Activated B cell treated with CpG ODN at 0.5 μM for 24 hours (primary cell): ENCODE results near the gene PYDC2. TPM values are rescaled to one million over a fixed set of nuclear protein-coding genes. Genes with fewer than 3 reads are reported as not detected.

Experiments
- ATAC-seq: fragments of 200-7000 bp; cut with Tn5 transposase; one replicate; pipeline ENCODE4 v1.10.0; 2021; ENCODE audit warnings: low read depth, mild to moderate bottlenecking, moderate library complexity
- CTCF ChIA-PET: fragments of 350-600 bp; sonication (Branson Sonifier 250); formaldehyde crosslinking; loops from one replicate; lab custom pipeline; 2021; ENCODE audit warnings: antibody characterized with exemption; lab: Charles Lee
- POLR2A ChIA-PET: fragments of 350-600 bp; sonication (Branson Sonifier 250); formaldehyde crosslinking; loops from one replicate; lab custom pipeline; 2021; ENCODE audit warnings: antibody characterized with exemption; lab: Charles Lee
- DNase-seq: peaks from one replicate; pipeline ENCODE4 v3.0.0; 2022
- H3K27ac Mint-ChIP-seq: one replicate; pipeline ENCODE4 v1.8.0; 2020; ENCODE audit warnings: mixed read lengths
- H3K27me3 Mint-ChIP-seq: one replicate; pipeline ENCODE4 v1.8.0; 2021; ENCODE audit warnings: mixed read lengths
- H3K36me3 Mint-ChIP-seq: one replicate; pipeline ENCODE4 v1.8.0; 2021; ENCODE audit warnings: low read depth, mixed read lengths
- H3K4me1 Mint-ChIP-seq: one replicate; pipeline ENCODE4 v1.8.0; 2021; ENCODE audit warnings: mixed read lengths
- H3K4me3 Mint-ChIP-seq: one replicate; pipeline ENCODE4 v1.8.0; 2020; ENCODE audit warnings: mild to moderate bottlenecking, mixed read lengths
- H3K9me3 Mint-ChIP-seq: one replicate; pipeline ENCODE4 v1.8.0; 2020; ENCODE audit warnings: mixed read lengths
- intact Hi-C: fragments of 100-400 bp; cut with micrococcal nuclease; formaldehyde crosslinking; loops from one replicate; pipeline ENCODE4 v1.15.1; 2024
- total RNA-seq: library from RNA; stranded (reverse); gene quantifications from 2 replicates; pipeline ENCODE4 v1.2.3, GENCODE V29; 2022
- TF ChIP-seq, protein P1 (sequence below): fragments of 200-600 bp; IDR thresholded peaks from one replicate; pipeline ENCODE4 v1.8.0; 2022; ENCODE audit warnings: antibody characterized with exemption, mild to moderate bottlenecking

The PYDC2 gene
- total RNA-seq, 1 donor from 2014 or later, result not detected

GRCh38 chr3:191493336-191493735 is 32.4 kb downstream of the PYDC2 start:
- Mint-ChIP-seq H3K4me1 (no peaks in the 10 kb centered on the region), H3K27ac (no peak overlapping the region), H3K36me3 (no peaks in the 10 kb centered on the region), H3K4me3 (no peak overlapping the region), H3K27me3 (no peaks in the 10 kb centered on the region), H3K9me3 (no peaks in the 10 kb centered on the region)
- intact Hi-C loops, result no loop called here
- ChIA-PET CTCF (no interaction called here), POLR2A (no interaction called here)
- DNase-seq, result no peak
- TF ChIP-seq, protein P1, sequence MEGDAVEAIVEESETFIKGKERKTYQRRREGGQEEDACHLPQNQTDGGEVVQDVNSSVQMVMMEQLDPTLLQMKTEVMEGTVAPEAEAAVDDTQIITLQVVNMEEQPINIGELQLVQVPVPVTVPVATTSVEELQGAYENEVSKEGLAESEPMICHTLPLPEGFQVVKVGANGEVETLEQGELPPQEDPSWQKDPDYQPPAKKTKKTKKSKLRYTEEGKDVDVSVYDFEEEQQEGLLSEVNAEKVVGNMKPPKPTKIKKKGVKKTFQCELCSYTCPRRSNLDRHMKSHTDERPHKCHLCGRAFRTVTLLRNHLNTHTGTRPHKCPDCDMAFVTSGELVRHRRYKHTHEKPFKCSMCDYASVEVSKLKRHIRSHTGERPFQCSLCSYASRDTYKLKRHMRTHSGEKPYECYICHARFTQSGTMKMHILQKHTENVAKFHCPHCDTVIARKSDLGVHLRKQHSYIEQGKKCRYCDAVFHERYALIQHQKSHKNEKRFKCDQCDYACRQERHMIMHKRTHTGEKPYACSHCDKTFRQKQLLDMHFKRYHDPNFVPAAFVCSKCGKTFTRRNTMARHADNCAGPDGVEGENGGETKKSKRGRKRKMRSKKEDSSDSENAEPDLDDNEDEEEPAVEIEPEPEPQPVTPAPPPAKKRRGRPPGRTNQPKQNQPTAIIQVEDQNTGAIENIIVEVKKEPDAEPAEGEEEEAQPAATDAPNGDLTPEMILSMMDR, result no peak
- no peak for ATAC-seq

DNA sequence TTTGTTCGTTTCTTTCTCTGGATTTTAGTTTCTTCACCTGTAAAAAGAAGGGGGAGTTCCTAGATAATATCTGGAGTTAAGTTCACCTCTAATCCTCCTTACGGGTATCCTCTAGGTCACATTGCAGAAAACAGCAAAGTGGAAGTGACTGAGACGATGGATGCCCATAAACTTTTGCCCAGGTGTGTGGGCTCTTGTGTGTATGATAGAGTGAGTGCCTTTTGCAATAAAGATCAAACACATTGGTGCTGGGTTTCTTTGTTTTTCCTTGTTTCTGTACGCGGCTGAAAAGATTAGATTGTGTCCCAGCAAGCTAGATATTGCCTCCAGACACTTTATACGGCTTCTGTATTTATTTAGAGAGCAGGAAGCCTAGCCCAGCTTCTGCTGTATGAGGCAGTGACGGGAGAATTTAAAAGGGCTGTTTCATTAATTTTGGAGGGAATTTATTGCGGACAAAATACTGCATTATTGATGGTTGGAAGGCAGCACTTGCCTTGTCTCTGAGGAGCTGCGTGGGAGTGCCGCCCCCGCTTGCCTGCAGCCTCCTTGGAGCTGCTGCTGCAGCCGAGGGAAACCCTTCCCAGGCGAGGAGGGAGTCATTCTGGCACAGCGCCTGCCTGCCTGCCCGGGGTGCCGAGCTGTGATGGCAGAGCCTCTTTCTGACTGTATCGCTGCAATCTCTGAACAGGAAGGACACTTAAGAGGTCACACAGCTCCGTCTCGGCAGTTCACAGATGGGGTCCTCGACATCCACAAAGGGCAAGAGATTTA is 38.5 kb downstream of the PYDC2 start:
- CTCF ChIA-PET, result no interaction called here
- H3K4me1 Mint-ChIP-seq, result no peaks in the 10 kb centered on the region
- no peak for DNase-seq

DNA sequence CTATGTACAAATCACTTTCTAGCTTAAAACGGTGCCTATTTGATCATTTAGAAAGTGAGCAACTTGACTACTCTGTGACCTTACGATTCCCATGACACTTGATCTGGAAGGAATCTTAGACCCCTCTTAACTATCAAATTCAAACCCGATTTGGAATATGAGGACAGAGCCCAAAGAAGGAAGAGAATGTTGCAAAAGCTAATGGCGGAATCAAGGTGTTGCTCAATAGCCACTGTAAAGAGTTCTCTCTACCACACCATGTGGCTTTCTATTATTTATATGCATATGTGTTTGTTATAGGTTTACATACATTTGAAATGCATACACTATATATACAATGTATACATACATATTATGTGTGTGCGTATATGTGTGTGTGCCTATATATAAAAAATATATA is 39.9 kb downstream of the PYDC2 start:
- DNase-seq (no peak), ATAC-seq (no peak)
- Mint-ChIP-seq H3K9me3 (no peaks in the 10 kb centered on the region), H3K27ac (no peak overlapping the region), H3K36me3 (no peaks in the 10 kb centered on the region), H3K4me1 (no peaks in the 10 kb centered on the region), H3K4me3 (no peak overlapping the region), H3K27me3 (peaks cover 12% of the 10 kb centered on the region)
- TF ChIP-seq, protein P1, result no peak
- POLR2A ChIA-PET, result no interaction called here
- CTCF ChIA-PET, result no interaction called here
- intact Hi-C loops, result loop anchor here (10.0 kb wide), 1 partner anchor 714 kb away; no protein-coding TSS in a partner anchor

More for the DNA sequence above, 38.5 kb downstream of the PYDC2 start:
- H3K27ac Mint-ChIP-seq, result no peak overlapping the region
- H3K4me3 Mint-ChIP-seq, result no peak overlapping the region
- POLR2A ChIA-PET, result no interaction called here
- H3K36me3 Mint-ChIP-seq, result no peaks in the 10 kb centered on the region
- intact Hi-C loops, result loop anchor here (10.0 kb wide), 1 partner anchor 715 kb away; no protein-coding TSS in a partner anchor
- no peak for ATAC-seq
- TF ChIP-seq, protein P1, result no peak
- H3K27me3 Mint-ChIP-seq, result peaks cover 12% of the 10 kb centered on the region
- H3K9me3 Mint-ChIP-seq, result no peaks in the 10 kb centered on the region

DNA sequence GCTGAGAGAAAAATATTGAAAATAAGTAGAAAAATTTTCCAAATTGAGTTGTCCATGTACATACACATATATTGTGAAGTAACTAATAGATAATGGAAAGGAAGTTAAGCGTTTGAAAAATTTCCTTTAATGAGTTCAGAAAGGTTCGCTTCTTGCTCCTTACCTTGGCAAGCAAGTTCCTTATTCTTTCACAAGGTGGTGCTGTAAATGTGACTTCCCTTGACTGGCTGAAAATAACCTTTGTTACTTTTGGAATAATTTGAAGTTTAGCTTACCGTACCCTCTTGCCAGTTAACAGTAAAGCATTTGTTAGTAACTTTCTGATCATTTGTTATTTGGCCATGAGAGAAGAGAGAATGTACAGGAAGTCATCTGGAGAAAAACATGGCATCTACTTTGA is 41.6 kb downstream of the PYDC2 start:
- no peaks in the 10 kb centered on the region for H3K4me1 Mint-ChIP-seq
- TF ChIP-seq, protein P1, result no peak
- H3K36me3 Mint-ChIP-seq, result no peaks in the 10 kb centered on the region
- H3K4me3 Mint-ChIP-seq, result no peak overlapping the region
- DNase-seq (no peak), ATAC-seq (no peak)
- peaks cover 12% of the 10 kb centered on the region for H3K27me3 Mint-ChIP-seq
- no peaks in the 10 kb centered on the region for H3K9me3 Mint-ChIP-seq
- ChIA-PET POLR2A (no interaction called here), CTCF (no interaction called here)
- intact Hi-C loops, result loop anchor here (2.0 to 10.0 kb wide), 2 partner anchors 712 to 942 kb away; no protein-coding TSS in a partner anchor
- H3K27ac Mint-ChIP-seq, result no peak overlapping the region

GRCh38 chr3:191509078-191509477 is 48.1 kb downstream of the PYDC2 start:
- intact Hi-C loops, result loop anchor here (10.0 kb wide), 1 partner anchor 706 kb away; no protein-coding TSS in a partner anchor
- no peak for DNase-seq
- Mint-ChIP-seq H3K9me3 (no peaks in the 10 kb centered on the region), H3K36me3 (no peaks in the 10 kb centered on the region), H3K27me3 (no peaks in the 10 kb centered on the region), H3K4me3 (no peak overlapping the region), H3K27ac (no peak overlapping the region), H3K4me1 (no peaks in the 10 kb centered on the region)
- no peak for ATAC-seq
- POLR2A ChIA-PET, result no interaction called here
- TF ChIP-seq, protein P1, result no peak
- CTCF ChIA-PET, result no interaction called here

Other genes starting within 250 kb of the PYDC2 start
- gene CCDC50, start 131.8 kb upstream of the PYDC2 start, total RNA-seq, result 144 and 153 TPM in 2 replicates
- 1.9 and 2.1 TPM in 2 replicates for gene UTS2B, start 130.6 kb upstream of the PYDC2 start, total RNA-seq